Measurements from ENCODE around the gene TNPO3.
A peak's percentile ranks its signal among the peaks of the same experiment; 100 is the strongest.
"Not testable (repeated sequence)": the region's sequence is repeated elsewhere in the genome, so short reads cannot be mapped to it uniquely, and the experiment has no call there.

TNPO3 gene

DNA sequence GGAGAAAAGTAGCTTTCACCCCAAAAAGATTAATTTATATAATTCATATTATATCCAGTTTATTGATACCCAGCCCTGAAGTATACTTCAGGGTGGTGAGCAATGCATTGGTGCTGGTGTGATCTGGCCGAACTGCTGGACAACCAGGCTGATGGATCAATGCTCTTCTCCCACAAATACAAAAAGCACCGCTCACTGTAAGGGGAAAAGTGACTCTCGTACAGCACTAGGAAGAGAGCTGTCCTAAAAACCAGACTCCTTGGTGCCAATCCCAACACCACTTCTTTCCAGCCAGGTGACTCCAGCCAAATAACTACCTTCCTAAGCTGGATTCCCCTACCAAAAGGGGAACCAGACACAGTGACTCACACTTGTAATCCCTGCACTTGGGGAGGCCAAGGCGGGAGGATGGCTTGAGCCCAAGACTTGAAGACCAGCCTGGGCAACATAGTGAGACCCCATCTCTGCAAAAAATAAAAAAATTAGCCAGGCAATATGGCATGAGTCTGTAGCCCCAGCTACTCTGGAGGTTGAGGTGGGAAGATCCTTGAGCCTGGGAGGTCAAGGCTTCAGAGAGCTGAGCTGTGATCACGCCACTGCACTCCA lies 13.1 kb upstream of the TNPO3 start:
- peak; percentile 7 for DNase-seq

DNA sequence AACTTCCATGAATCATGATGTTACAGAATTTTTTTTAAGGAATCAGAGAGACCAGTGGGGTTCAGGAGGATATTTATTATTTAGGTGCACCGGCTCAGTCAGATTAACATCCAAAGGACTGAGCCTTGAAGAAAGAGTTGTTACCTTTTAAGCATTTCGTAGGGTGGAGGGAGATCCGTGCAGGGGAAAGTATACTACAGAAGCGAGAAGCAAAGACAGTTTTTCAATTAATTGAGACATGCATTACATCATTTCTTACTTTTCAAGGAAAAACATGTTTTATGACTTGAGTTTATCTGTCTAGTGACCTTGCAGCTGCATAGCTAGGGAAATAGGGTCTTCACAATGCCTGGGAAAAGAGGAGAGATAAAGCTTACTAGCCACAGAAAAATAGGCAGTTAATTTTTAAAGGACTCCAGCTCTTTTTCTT lies 12.2 kb upstream of the TNPO3 start:
- DNase-seq: not testable (repeated sequence)

GRCh38 chr7:129066290-129067131 lies 11.6 kb upstream of the TNPO3 start:
- DNase-seq: peak; percentile 24

GRCh38 chr7:129055861-129056464 lies 1.1 kb upstream of the TNPO3 start:
- no peak for DNase-seq

DNA sequence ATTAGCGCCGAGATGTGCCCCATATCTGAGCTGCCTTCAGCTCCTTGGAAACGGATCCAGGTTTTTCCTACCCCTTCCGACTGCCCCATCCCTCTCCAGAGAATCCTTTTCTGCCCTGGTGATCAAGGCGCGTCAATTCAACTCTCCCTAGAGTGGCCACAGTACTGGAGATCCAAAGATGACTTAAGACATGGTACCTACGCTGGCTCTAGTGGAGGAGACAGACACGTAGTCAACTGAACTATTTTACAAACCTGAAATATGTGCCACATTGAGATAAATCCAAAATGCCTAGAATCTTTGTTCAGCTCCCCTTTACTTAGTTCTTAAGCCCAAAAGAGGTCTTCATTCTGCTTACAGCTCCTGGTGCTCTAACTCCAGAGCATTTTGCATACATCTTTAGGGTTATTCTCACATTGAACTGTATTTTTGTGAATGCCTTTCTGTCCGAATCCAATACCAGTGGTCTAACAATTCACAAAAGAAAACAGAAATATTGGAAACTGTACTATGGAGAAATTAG lies 444 bp upstream of the TNPO3 start:
- DNase-seq: no peak

DNA sequence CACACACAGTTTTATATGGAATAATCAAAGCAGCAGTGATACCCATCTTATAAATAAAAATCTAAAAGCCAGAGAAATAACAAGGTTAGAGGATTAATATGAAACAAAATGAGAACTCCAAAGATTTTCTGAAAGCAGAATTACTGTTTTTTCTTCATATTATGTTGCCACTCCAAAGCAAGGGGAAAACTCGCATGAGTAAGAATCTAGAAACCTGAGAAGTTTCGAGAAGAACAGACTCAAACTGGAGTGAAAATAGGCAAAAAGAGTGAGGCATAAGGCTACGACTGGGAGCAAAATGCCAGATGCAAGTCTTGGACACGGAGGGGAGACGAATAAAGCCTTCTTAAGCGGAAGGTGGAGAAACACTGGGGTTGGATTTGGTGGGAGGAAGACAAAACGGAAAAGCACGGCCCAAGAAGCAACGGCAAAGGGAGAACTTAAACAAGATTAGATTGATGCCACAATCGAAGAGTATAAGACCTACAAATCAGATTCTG lies 923 bp downstream of the TNPO3 start:
- DNase-seq: no peak

DNA sequence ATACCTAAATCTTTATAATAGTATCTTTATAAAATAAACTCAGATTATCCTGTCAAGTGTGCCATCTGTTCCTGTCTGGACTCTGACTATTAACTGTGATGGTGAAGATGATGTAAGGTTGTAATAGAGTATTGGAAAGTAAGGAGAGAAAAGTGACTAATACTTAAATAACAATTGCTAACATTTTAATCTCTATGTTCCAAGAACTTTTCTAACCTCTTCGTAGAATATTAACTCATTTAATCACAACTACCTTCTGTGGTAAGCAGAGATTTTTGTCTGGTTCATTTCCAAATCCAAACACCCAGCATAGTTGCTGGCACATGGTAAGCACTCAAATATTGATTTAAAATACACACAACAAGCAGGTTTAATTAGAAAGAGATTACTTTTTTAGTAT lies 2.5 kb downstream of the TNPO3 start:
- DNase-seq: no peak

- DNase-seq: not testable (repeated sequence)
Observed at GRCh38 chr7:129051459-129051858, 3.5 kb downstream of the TNPO3 start.

- no peak for DNase-seq
Observed at GRCh38 chr7:129047761-129048160, 7.2 kb downstream of the TNPO3 start.

- DNase-seq: no peak
Observed at GRCh38 chr7:129045682-129046081, 9.2 kb downstream of the TNPO3 start.

GRCh38 chr7:129043012-129043411 lies 11.9 kb downstream of the TNPO3 start:
- no peak for DNase-seq

GRCh38 chr7:129041142-129042085 lies 13.5 kb downstream of the TNPO3 start:
- no peak for DNase-seq

GRCh38 chr7:129038468-129038867 lies 16.4 kb downstream of the TNPO3 start:
- not testable (repeated sequence) for DNase-seq

- no peak for DNase-seq
Observed at GRCh38 chr7:129037585-129037984, 17.3 kb downstream of the TNPO3 start.

- DNase-seq: no peak
Observed at GRCh38 chr7:129032017-129032416, 22.9 kb downstream of the TNPO3 start.

- DNase-seq: no peak
Observed at GRCh38 chr7:129030440-129030839, 24.5 kb downstream of the TNPO3 start.

DNA sequence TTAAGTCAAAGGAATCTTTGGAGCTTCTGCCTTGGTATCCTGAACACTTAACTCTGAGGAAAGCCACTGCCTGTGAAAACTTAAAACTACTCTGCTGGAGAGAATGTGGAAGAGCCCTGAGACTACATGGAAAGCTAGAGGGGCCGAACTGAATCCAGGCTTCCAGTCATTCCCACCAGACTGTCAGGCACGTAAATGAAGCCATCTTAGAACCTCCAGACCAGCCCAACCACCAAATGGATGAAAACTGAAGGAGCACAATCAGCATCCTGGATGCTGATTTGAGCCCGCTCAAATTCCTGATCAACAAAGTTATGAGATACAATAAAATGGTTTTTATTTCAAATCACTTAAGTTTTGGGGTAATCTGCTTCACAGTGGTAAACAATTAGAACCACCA lies 30.8 kb downstream of the TNPO3 start:
- no peak for DNase-seq

DNA sequence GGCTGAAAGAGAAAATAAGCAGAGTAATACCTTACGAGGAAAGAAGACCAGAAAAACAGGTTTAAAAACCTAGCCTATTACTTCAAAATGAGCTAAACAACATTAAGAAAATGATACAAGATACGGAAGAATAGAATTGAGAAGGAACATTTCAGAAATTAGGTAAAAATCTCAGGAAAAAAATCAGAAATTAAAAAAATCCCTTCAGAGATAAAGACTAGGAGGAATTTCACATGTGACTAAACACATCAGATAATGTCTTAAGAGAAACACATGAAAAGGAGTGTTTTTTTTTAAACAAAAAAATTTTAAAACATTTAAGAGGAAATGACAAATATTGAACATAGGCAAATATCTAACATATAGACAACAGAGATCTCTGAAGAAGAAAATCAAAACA lies 33.3 kb downstream of the TNPO3 start:
- no peak for DNase-seq

- DNase-seq: no peak
Observed at GRCh38 chr7:129017933-129018538, 36.9 kb downstream of the TNPO3 start.

- DNase-seq: no peak
Observed at GRCh38 chr7:129017264-129017663, 37.6 kb downstream of the TNPO3 start.

GRCh38 chr7:129014501-129015101 lies 40.3 kb downstream of the TNPO3 start:
- no peak for DNase-seq
